HepG2 (cell line): ENCODE results near the gene MACROH2A1. TPM values are rescaled to one million over a fixed set of nuclear protein-coding genes. Genes with fewer than 3 reads are reported as not detected.

Experiments used
- ATAC-seq: fragments of 200-7000 bp; cut with Tn5 transposase; 3 replicates; pipeline ENCODE4 v1.9.1; 2020; ENCODE audit warnings: mild to moderate bottlenecking, moderate library complexity
- BruUV-seq: library from RNA; stranded (reverse); fragments of 400-500 nt; replicated peaks from 2 replicates; lab custom pipeline; 2021; lab: Mats Ljungman, UMichigan
- CTCF ChIA-PET: fragments of 300-600 bp; formaldehyde crosslinking; extraction: SDS; loops from one replicate; lab custom pipeline; 2021; ENCODE audit warnings: low total read pairs, inconsistent platforms, low intra/inter-chr PET ratio; lab: Yijun Ruan, JAX
- POLR2A ChIA-PET: fragments of 350-600 bp; sonication (Branson Sonifier 250); formaldehyde crosslinking; loops from one replicate; lab custom pipeline; 2020; ENCODE audit warnings: antibody characterized with exemption, inconsistent platforms; lab: Yijun Ruan, JAX
- DNase-seq: peaks from one replicate; pipeline ENCODE4 v3.0.0-alpha.2; 2015; ENCODE audit warnings: low spot score
- FAIRE-seq: peaks from 3 replicates; lab custom pipeline; 2011; peaks lifted over from hg19 to GRCh38; lab: Jason Lieb, UNC
- H2AFZ ChIP-seq: one replicate; pipeline ENCODE4 v1.6.1; 2011; ENCODE audit warnings: low read length, inconsistent platforms
- H3K27ac ChIP-seq: fragments of 300-600 bp; 3 replicates; pipeline ENCODE4 v1.8.0; 2011; ENCODE audit warnings: mixed run types, mild to moderate bottlenecking, mixed read lengths, low read length, inconsistent platforms; ENCODE audit not compliant: insufficient read depth; ENCODE audit errors: extremely low read length
- H3K27me3 ChIP-seq, 2 experiments: fragments of 200-600 bp in 1 of 2; 2 replicates in 1 of 2; 3 replicates in 1 of 2; pipeline versions ENCODE4 v1.6.0 to v1.8.0; 2011; ENCODE audit warnings: low read length in 2 of 2, mild to moderate bottlenecking in 2 of 2, moderate library complexity in 2 of 2, inconsistent platforms in 1 of 2; ENCODE audit not compliant: insufficient read depth in 2 of 2, control insufficient read depth in 1 of 2
- H3K36me3 ChIP-seq, 2 experiments: fragments of 200-600 bp in 1 of 2; replicated peaks in 1 of 2; 2 replicates in 1 of 2; 3 replicates in 1 of 2; pipeline versions ENCODE4 v1.5.1 to v1.8.0; 2011; ENCODE audit warnings: low read length in 2 of 2, inconsistent platforms in 1 of 2; ENCODE audit not compliant: insufficient read depth in 2 of 2, control insufficient read depth in 1 of 2
- H3K4me1 ChIP-seq: 2 replicates; pipeline ENCODE4 v1.5.1; 2012; ENCODE audit warnings: low read length, inconsistent platforms; ENCODE audit not compliant: insufficient read depth
- H3K4me2 ChIP-seq: 2 replicates; pipeline ENCODE4 v1.6.0; 2011; ENCODE audit warnings: low read depth, low read length, inconsistent platforms
- H3K4me3 ChIP-seq, 3 experiments: fragments of 200-600 bp in 1 of 3; sonication (generic), shearing (Covaris generic) in 1 of 3; replicated peaks in 1 of 3; 2 replicates each; pipeline ENCODE4 v1.5.1; 2011 to 2016; ENCODE audit warnings: low read length in 3 of 3, inconsistent platforms in 2 of 3, low read depth in 2 of 3, mild to moderate bottlenecking in 2 of 3, control low read depth in 1 of 3, mixed read lengths in 1 of 3; ENCODE audit not compliant: insufficient read depth in 1 of 3
- H3K79me2 ChIP-seq: one replicate; pipeline ENCODE4 v1.6.1; 2011; ENCODE audit warnings: low read length, inconsistent platforms; ENCODE audit not compliant: insufficient read depth
- H3K9ac ChIP-seq: 2 replicates; pipeline ENCODE4 v1.6.0; 2011; ENCODE audit warnings: mild to moderate bottlenecking, low read depth, low read length, inconsistent platforms; ENCODE audit not compliant: insufficient read depth
- H3K9me3 ChIP-seq: 2 replicates; pipeline ENCODE4 v1.5.1; 2012; ENCODE audit warnings: mild to moderate bottlenecking, low read length
- H4K20me1 ChIP-seq: 2 replicates; pipeline ENCODE4 v1.6.0; 2011; ENCODE audit warnings: inconsistent platforms, mild to moderate bottlenecking, low read length, moderate library complexity; ENCODE audit not compliant: insufficient read depth
- ARNTL ChIP-seq: sonication (generic); formaldehyde crosslinking; IDR thresholded peaks from 2 replicates; pipeline ENCODE4 v1.4.0; 2020; ENCODE audit warnings: mild to moderate bottlenecking, missing genetic modification reagents
- KLF15 ChIP-seq: sonication (generic); formaldehyde crosslinking; IDR thresholded peaks from 2 replicates; pipeline ENCODE4 v1.8.1; 2023; ENCODE audit warnings: borderline replicate concordance, mild to moderate bottlenecking, inconsistent platforms, missing genetic modification reagents, mixed read lengths
- NR2C2 ChIP-seq: sonication (generic); formaldehyde crosslinking; IDR thresholded peaks from 2 replicates; pipeline ENCODE4 v1.4.0; 2020; ENCODE audit warnings: missing genetic modification reagents, mild to moderate bottlenecking, moderate library complexity, borderline replicate concordance
- NR2F2 ChIP-seq: IDR thresholded peaks from 2 replicates; pipeline ENCODE4 v1.6.1; 2012; ENCODE audit warnings: low read depth, inconsistent platforms, borderline replicate concordance
- PHF20 ChIP-seq: sonication (generic); formaldehyde crosslinking; IDR thresholded peaks from 2 replicates; pipeline ENCODE4 v1.5.0; 2020; ENCODE audit warnings: mild to moderate bottlenecking, missing genetic modification reagents
- RCOR2 ChIP-seq: IDR thresholded peaks from 2 replicates; pipeline ENCODE4 v1.6.1; 2016; ENCODE audit warnings: missing biosample characterization, missing genetic modification reagents
- SMYD3 ChIP-seq: sonication (generic); formaldehyde crosslinking; IDR thresholded peaks from 2 replicates; pipeline ENCODE4 v1.8.1; 2023; ENCODE audit warnings: mild to moderate bottlenecking, missing genetic modification reagents
- SNAI1 ChIP-seq: sonication (generic); formaldehyde crosslinking; IDR thresholded peaks from 2 replicates; pipeline ENCODE4 v1.5.0; 2020; ENCODE audit warnings: mild to moderate bottlenecking, missing genetic modification reagents, borderline replicate concordance
- SYNCRIP ChIP-seq: fragments of 200-400 bp; formaldehyde crosslinking; IDR thresholded peaks from 2 replicates; pipeline ENCODE4 v1.6.1; 2018; ENCODE audit warnings: mild to moderate bottlenecking, low read depth, low read length; ENCODE audit not compliant: insufficient read depth
- XBP1 ChIP-seq: sonication (generic); formaldehyde crosslinking; IDR thresholded peaks from 2 replicates; pipeline ENCODE4 v1.5.0; 2020; ENCODE audit warnings: missing genetic modification reagents
- ZFP41 ChIP-seq: sonication (generic); formaldehyde crosslinking; IDR thresholded peaks from 2 replicates; pipeline ENCODE4 v1.4.0; 2020; ENCODE audit warnings: mild to moderate bottlenecking, missing genetic modification reagents, borderline replicate concordance
- ZNF160 ChIP-seq: sonication (generic); formaldehyde crosslinking; IDR thresholded peaks from 2 replicates; pipeline ENCODE4 v1.8.0; 2022; ENCODE audit warnings: mild to moderate bottlenecking, inconsistent platforms, missing genetic modification reagents
- ZNF207 ChIP-seq: fragments of 450-650 bp; IDR thresholded peaks from 2 replicates; pipeline ENCODE4 v1.6.1; 2016; ENCODE audit warnings: antibody characterized with exemption, borderline replicate concordance
- ZNF24 ChIP-seq: fragments of 450-650 bp; IDR thresholded peaks from 2 replicates; pipeline ENCODE4 v1.6.1; 2017; ENCODE audit warnings: antibody characterized with exemption, mild to moderate bottlenecking
- ZNF530 ChIP-seq: sonication (generic); formaldehyde crosslinking; IDR thresholded peaks from 2 replicates; pipeline ENCODE4 v1.5.0; 2020; ENCODE audit warnings: low read depth, mild to moderate bottlenecking, missing genetic modification reagents
- ZNF552 ChIP-seq: sonication (generic); formaldehyde crosslinking; IDR thresholded peaks from 2 replicates; pipeline ENCODE4 v1.9.0; 2022; ENCODE audit warnings: missing genetic modification reagents, mild to moderate bottlenecking, borderline replicate concordance
- ZNF720 ChIP-seq: sonication (generic); formaldehyde crosslinking; IDR thresholded peaks from 2 replicates; pipeline ENCODE4 v1.4.0; 2020; ENCODE audit warnings: missing genetic modification reagents
- ZNF781 ChIP-seq: sonication (generic); formaldehyde crosslinking; IDR thresholded peaks from 2 replicates; pipeline ENCODE4 v1.5.1; 2020; ENCODE audit warnings: borderline replicate concordance, mild to moderate bottlenecking, missing genetic modification reagents; ENCODE audit errors: not compliant biosample characterization
- WGBS: methylation state at CpG from one replicate; pipeline ENCODE4 v1.1.6; 2017; ENCODE audit warnings: low lambda C conversion rate; 5-methylcytosine and 5-hydroxymethylcytosine counted together
- in situ Hi-C: cut with HindIII; loops from 2 replicates; pipeline ENCODE4 v1.10.0; 2017; ENCODE audit warnings: low pct_unique_long_range_greater_than_20kb; ENCODE audit not compliant: extremely low pct_ligation_motif_present
- intact Hi-C: fragments of 100-400 bp; cut with micrococcal nuclease; formaldehyde crosslinking; loops from one replicate; pipeline ENCODE4 v1.10.0; 2022; ENCODE audit not compliant: unreplicated experiment
- polyA plus RNA-seq, 8 experiments: library from polyadenylated mRNA; depleted of rRNA in 3 of 8; stranded (reverse) in 7 of 8; unstranded in 1 of 8; fragments of >200 nt; fragmentation: Illumina TruSeq in 4 of 8; extraction: Trizol in 4 of 8; gene quantifications; 2 replicates each; pipeline versions ENCODE4 v1.2.1 to v1.2.3, GENCODE V29; 2011 to 2016; ENCODE audit warnings: low read depth in 4 of 8, missing spikeins in 1 of 8, mixed read lengths in 1 of 8; ENCODE audit not compliant: insufficient read depth in 1 of 8
- total RNA-seq, 5 experiments: library from RNA; depleted of rRNA; stranded (reverse); fragments of >200 nt; fragmentation: Illumina TruSeq; extraction: Trizol; gene quantifications; 2 replicates each; pipeline ENCODE4 v1.2.3, GENCODE V29; 2016; ENCODE audit warnings: low read depth in 1 of 5
- TF ChIP-seq, protein P1 (sequence below): sonication (generic); formaldehyde crosslinking; conservative IDR thresholded peaks from 2 replicates; pipeline ENCODE4 v1.8.0; 2022; ENCODE audit warnings: missing genetic modification reagents
- TF ChIP-seq, protein P2 (sequence below): sonication (generic); formaldehyde crosslinking; IDR thresholded peaks from 2 replicates; pipeline ENCODE4 v1.9.0; 2021; ENCODE audit warnings: missing genetic modification reagents, mild to moderate bottlenecking, borderline replicate concordance

The MACROH2A1 gene
- total and polyA plus RNA-seq, 2 of the 13 experiments (the other 11 are each of a cell fraction or from before 2014, with no cell fraction given), result 69.1 to 158 TPM

DNA sequence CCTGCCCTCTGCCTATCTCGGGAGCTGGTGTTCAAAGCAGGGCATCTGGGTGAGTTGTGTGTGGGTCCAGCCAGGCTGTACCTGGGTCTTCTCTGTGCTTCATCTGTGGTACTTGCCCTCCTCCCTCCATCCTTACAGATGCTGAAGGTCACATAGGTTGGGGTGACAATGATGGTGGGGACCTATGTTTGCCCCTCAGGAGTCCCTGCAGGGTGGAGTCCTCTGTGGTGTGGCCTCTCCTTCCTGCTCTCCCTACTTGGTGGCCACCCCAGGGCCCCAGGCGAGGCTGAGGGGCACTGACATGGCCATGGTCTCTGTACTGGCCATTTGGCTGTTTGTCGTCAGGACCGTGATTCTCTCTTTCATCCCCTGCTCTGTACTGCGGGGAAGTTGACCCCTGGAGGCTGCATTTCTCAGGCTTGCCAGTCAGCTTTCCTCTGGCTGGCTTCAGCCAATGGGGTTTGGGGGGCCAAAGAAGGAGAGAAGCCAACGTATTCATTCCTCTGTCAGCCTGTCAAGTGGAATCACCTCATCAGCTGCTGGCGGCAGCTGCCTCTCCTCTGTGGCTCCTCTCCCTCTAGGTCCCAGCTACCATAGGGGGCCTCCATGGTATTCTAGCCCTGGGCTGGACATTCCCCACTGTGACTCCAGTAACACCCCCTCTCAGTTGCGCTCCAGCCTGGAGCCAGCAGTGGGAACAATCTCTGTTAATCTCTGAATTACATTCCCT, 43.6 kb upstream of the MACROH2A1 start:
- TF ChIP-seq NR2F2 (no peak), ZNF781 (CRISPR knock-in tag) (no peak), NR2C2 (no peak), ZNF552 (CRISPR knock-in tag) (no peak), SMYD3 (CRISPR knock-in tag) (no peak), ZNF207 (no peak), PHF20 (CRISPR knock-in tag) (no peak), RCOR2 (no peak), ZNF530 (CRISPR knock-in tag) (no peak), SNAI1 (CRISPR knock-in tag) (no peak), XBP1 (CRISPR knock-in tag) (no peak), ZNF720 (CRISPR knock-in tag) (no peak), ZFP41 (no peak), ARNTL (no peak), ZNF24 (no peak), ZNF160 (no peak), SYNCRIP (no peak), KLF15 (CRISPR knock-in tag) (no peak)
- TF ChIP-seq, protein P1, sequence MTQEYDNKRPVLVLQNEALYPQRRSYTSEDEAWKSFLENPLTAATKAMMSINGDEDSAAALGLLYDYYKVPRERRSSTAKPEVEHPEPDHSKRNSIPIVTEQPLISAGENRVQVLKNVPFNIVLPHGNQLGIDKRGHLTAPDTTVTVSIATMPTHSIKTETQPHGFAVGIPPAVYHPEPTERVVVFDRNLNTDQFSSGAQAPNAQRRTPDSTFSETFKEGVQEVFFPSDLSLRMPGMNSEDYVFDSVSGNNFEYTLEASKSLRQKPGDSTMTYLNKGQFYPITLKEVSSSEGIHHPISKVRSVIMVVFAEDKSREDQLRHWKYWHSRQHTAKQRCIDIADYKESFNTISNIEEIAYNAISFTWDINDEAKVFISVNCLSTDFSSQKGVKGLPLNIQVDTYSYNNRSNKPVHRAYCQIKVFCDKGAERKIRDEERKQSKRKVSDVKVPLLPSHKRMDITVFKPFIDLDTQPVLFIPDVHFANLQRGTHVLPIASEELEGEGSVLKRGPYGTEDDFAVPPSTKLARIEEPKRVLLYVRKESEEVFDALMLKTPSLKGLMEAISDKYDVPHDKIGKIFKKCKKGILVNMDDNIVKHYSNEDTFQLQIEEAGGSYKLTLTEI (CRISPR knock-in tag), result no peak
- TF ChIP-seq, protein P2, sequence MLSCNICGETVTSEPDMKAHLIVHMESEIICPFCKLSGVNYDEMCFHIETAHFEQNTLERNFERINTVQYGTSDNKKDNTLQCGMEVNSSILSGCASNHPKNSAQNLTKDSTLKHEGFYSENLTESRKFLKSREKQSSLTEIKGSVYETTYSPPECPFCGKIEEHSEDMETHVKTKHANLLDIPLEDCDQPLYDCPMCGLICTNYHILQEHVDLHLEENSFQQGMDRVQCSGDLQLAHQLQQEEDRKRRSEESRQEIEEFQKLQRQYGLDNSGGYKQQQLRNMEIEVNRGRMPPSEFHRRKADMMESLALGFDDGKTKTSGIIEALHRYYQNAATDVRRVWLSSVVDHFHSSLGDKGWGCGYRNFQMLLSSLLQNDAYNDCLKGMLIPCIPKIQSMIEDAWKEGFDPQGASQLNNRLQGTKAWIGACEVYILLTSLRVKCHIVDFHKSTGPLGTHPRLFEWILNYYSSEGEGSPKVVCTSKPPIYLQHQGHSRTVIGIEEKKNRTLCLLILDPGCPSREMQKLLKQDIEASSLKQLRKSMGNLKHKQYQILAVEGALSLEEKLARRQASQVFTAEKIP, result no peak
- ChIA-PET POLR2A (no interaction called here), CTCF (no interaction called here)
- Histone ChIP-seq H3K4me1 (peaks cover 9% of the 10 kb centered on the region), H3K27ac (no peak overlapping the region), H3K4me2 (no peak overlapping the region), H3K79me2 (no peaks in the 10 kb centered on the region), H3K4me3 (no peak overlapping the region), H2AFZ (no peak overlapping the region), H3K9ac (no peak overlapping the region), H3K27me3 (peaks cover 6 to 72% of the 10 kb centered on the region in 2 experiments; a peak in 4 of 5 replicates), H4K20me1 (no peaks in the 10 kb centered on the region), H3K9me3 (no peaks in the 10 kb centered on the region), H3K36me3 (no peaks in the 10 kb centered on the region)
- WGBS, result 37% methylated on average over 6 of the region's 8 CpGs
- ATAC-seq (no peak), DNase-seq (no peak), FAIRE-seq (no peak)
- in situ Hi-C loops (no loop called here), intact Hi-C loops (no loop called here)
- BruUV-seq, result no TSS peak
